Measurements from ENCODE around the gene PRDM11.

DNA sequence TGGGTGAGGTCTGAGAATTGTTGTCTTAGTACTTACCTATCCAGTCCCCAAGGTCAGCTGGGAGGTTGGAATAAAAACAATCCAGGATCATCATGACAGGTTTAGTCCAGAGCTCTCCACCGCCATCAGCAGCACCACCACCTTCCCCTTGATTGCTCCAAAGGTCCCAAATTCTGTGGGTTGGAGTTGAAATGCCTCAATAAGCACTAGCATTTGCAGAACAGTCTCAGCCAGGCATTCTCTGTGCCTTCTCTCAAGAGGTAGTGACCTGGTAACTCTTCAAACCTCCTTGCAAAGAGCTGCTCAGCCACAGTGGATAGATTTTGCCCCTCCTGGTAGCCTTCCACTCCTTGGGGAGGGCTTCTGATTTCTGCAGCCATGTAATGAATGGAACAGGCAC, 69.6 kb downstream of the PRDM11 start:
- TF ChIP-seq HDAC2 (IDR thresholded peaks at IDR 0.05) (no peak), CTCF (IDR thresholded peaks at IDR 0.05 in 2 of 3, conservative IDR thresholded peaks at IDR 0.05 in 1 of 3; ENCODE audit: control insufficient read depth in 2 of 3, extremely low read depth in 1 of 3, insufficient read depth in 1 of 3, low read depth in 3 of 3, low read length in 3 of 3) (no peak), CHD1 (IDR thresholded peaks at IDR 0.05; ENCODE audit: low read depth, low read length) (no peak), POLR2A (IDR thresholded peaks at IDR 0.05; ENCODE audit: low read depth, low read length) (no peak), EP300 (IDR thresholded peaks at IDR 0.05; ENCODE audit: borderline replicate concordance in 1 of 2, control insufficient read depth in 1 of 2, low read depth in 2 of 2, low read length in 2 of 2) (no peak), POLR2AphosphoS5 (IDR thresholded peaks at IDR 0.05; ENCODE audit: low read length) (no peak), MXI1 (IDR thresholded peaks at IDR 0.05; ENCODE audit: low read depth, low read length) (no peak), HDGF (IDR thresholded peaks at IDR 0.05) (no peak)
- TF ChIP-seq, protein P1, sequence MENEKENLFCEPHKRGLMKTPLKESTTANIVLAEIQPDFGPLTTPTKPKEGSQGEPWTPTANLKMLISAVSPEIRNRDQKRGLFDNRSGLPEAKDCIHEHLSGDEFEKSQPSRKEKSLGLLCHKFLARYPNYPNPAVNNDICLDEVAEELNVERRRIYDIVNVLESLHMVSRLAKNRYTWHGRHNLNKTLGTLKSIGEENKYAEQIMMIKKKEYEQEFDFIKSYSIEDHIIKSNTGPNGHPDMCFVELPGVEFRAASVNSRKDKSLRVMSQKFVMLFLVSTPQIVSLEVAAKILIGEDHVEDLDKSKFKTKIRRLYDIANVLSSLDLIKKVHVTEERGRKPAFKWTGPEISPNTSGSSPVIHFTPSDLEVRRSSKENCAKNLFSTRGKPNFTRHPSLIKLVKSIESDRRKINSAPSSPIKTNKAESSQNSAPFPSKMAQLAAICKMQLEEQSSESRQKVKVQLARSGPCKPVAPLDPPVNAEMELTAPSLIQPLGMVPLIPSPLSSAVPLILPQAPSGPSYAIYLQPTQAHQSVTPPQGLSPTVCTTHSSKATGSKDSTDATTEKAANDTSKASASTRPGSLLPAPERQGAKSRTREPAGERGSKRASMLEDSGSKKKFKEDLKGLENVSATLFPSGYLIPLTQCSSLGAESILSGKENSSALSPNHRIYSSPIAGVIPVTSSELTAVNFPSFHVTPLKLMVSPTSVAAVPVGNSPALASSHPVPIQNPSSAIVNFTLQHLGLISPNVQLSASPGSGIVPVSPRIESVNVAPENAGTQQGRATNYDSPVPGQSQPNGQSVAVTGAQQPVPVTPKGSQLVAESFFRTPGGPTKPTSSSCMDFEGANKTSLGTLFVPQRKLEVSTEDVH (IDR thresholded peaks at IDR 0.05; ENCODE audit: low read depth, partially characterized antibody), result no peak
